Liver (tissue), 9 donors: ENCODE measurements around the gene PKP4. TPM values are rescaled to one million over a fixed set of nuclear protein-coding genes. Genes with fewer than 3 reads are reported as not detected.

Experiments
- DNase-seq: peaks from one replicate; pipeline ENCODE4 v3.0.0-alpha.2; 2017; ENCODE audit warnings: low spot score
- H3K27ac ChIP-seq, 2 donors: one replicate each; pipeline ENCODE4 v1.7.0; 2013; ENCODE audit warnings: inconsistent platforms in 2 of 2, low read length in 2 of 2, control low read depth in 1 of 2, low read depth in 1 of 2, mild to moderate bottlenecking in 1 of 2
- H3K27me3 ChIP-seq, 4 donors: one replicate each; pipeline versions ENCODE4 v1.6.1 to v1.7.0; 2013; ENCODE audit warnings: low read length in 3 of 4, inconsistent platforms in 1 of 4, mild to moderate bottlenecking in 1 of 4, moderate library complexity in 1 of 4; ENCODE audit not compliant: control insufficient read depth in 4 of 4, insufficient read depth in 4 of 4
- H3K36me3 ChIP-seq, 4 donors: one replicate each; pipeline versions ENCODE4 v1.6.1 to v1.7.0; 2013; ENCODE audit warnings: low read length in 3 of 4, mild to moderate bottlenecking in 3 of 4, low read depth in 1 of 4, moderate library complexity in 1 of 4; ENCODE audit not compliant: control insufficient read depth in 4 of 4, insufficient read depth in 3 of 4
- H3K4me1 ChIP-seq, 4 donors: one replicate each; pipeline versions ENCODE4 v1.6.1 to v1.7.0; 2013; ENCODE audit warnings: low read length in 3 of 4, mild to moderate bottlenecking in 3 of 4, moderate library complexity in 1 of 4; ENCODE audit not compliant: control insufficient read depth in 4 of 4, insufficient read depth in 4 of 4
- H3K4me3 ChIP-seq, 3 donors: one replicate each; pipeline versions ENCODE4 v1.6.1 to v1.7.0; 2013; ENCODE audit warnings: low read length in 3 of 3, control low read depth in 1 of 3, low read depth in 1 of 3, mild to moderate bottlenecking in 1 of 3
- H3K9ac ChIP-seq, 2 donors: one replicate each; pipeline ENCODE4 v1.7.0; 2013; ENCODE audit warnings: low read length in 2 of 2, mild to moderate bottlenecking in 2 of 2, moderate library complexity in 2 of 2, control low read depth in 1 of 2, low read depth in 1 of 2
- H3K9me3 ChIP-seq, 4 donors: one replicate each; pipeline versions ENCODE4 v1.6.1 to v1.7.0; 2013; ENCODE audit warnings: low read length in 3 of 4; ENCODE audit not compliant: control insufficient read depth in 4 of 4
- ATF3 ChIP-seq: IDR thresholded peaks from 2 replicates; pipeline ENCODE4 v1.6.1; 2016; ENCODE audit warnings: antibody characterized with exemption
- CTCF ChIP-seq: fragments of 150-350 bp; IDR thresholded peaks from 2 replicates; pipeline ENCODE4 v1.5.1; 2017; ENCODE audit warnings: improper control_type of control experiment, low read depth, low read length; ENCODE audit not compliant: missing input control
- EGR1 ChIP-seq, 2 donors: IDR thresholded peaks; 2 replicates each; pipeline ENCODE4 v1.6.1; 2016 to 2018; ENCODE audit warnings: antibody characterized with exemption in 2 of 2, low read depth in 2 of 2
- FOXA1 ChIP-seq: IDR thresholded peaks from 2 replicates; pipeline ENCODE4 v1.6.1; 2016; ENCODE audit warnings: antibody characterized with exemption
- FOXA2 ChIP-seq: IDR thresholded peaks from 2 replicates; pipeline ENCODE4 v1.6.1; 2016; ENCODE audit warnings: antibody characterized with exemption
- HNF4A ChIP-seq, 2 donors: conservative IDR thresholded peaks; 2 replicates each; pipeline ENCODE4 v1.6.1; 2016; ENCODE audit warnings: antibody characterized with exemption in 2 of 2, mild to moderate bottlenecking in 2 of 2
- HNF4G ChIP-seq: IDR thresholded peaks from 2 replicates; pipeline ENCODE4 v1.6.1; 2016; ENCODE audit warnings: antibody characterized with exemption
- JUND ChIP-seq, 2 donors: IDR thresholded peaks; 2 replicates each; pipeline ENCODE4 v1.6.1; 2016; ENCODE audit warnings: antibody characterized with exemption in 2 of 2
- MAX ChIP-seq: IDR thresholded peaks from 2 replicates; pipeline ENCODE4 v1.6.1; 2016; ENCODE audit warnings: antibody characterized with exemption
- NR2F2 ChIP-seq: IDR thresholded peaks from 2 replicates; pipeline ENCODE4 v1.6.1; 2016; ENCODE audit warnings: antibody characterized with exemption
- RAD21 ChIP-seq, 2 donors: IDR thresholded peaks; 2 replicates each; pipeline ENCODE4 v1.6.1; 2016; ENCODE audit warnings: antibody characterized with exemption in 2 of 2, mild to moderate bottlenecking in 2 of 2
- REST ChIP-seq: IDR thresholded peaks from 2 replicates; pipeline ENCODE4 v1.6.1; 2016; ENCODE audit warnings: antibody characterized with exemption, mild to moderate bottlenecking
- RXRA ChIP-seq, 2 donors: IDR thresholded peaks; 2 replicates each; pipeline ENCODE4 v1.6.1; 2017 to 2018; ENCODE audit warnings: antibody characterized with exemption in 2 of 2, mild to moderate bottlenecking in 1 of 2
- SP1 ChIP-seq: IDR thresholded peaks from 2 replicates; pipeline ENCODE4 v1.6.1; 2018; ENCODE audit warnings: antibody characterized with exemption, mild to moderate bottlenecking
- TAF1 ChIP-seq: conservative IDR thresholded peaks from 2 replicates; pipeline ENCODE4 v1.6.1; 2016; ENCODE audit warnings: antibody characterized with exemption, mild to moderate bottlenecking
- YY1 ChIP-seq: IDR thresholded peaks from 2 replicates; pipeline ENCODE4 v1.6.1; 2016; ENCODE audit warnings: antibody characterized with exemption, mild to moderate bottlenecking
- ZBTB33 ChIP-seq: IDR thresholded peaks from 2 replicates; pipeline ENCODE4 v1.6.1; 2016; ENCODE audit warnings: antibody characterized with exemption
- whole genome bisulfite sequencing: extraction: QIAGEN DNeasy Blood & Tissue Kit; methylation state at CpG from one replicate; pipeline ENCODE4 v1.1.7; 2013; 5-methylcytosine and 5-hydroxymethylcytosine counted together
- polyA plus RNA-seq, 2 donors: library from polyadenylated mRNA; stranded (reverse) in 1 of 2; unstranded in 1 of 2; fragments of 200-250 nt in 1 of 2; fragments of >200 nt in 1 of 2; fragmentation: Nextera tagmentation in 1 of 2; extraction: Ambion mirVana in 1 of 2; gene quantifications; one replicate each; pipeline versions ENCODE4 v1.2.1 to v1.2.3, GENCODE V29; 2013 to 2015
- total RNA-seq, 2 donors: library from RNA; depleted of rRNA; stranded (reverse); fragments of >200 nt; gene quantifications; one replicate each; pipeline ENCODE4 v1.2.3, GENCODE V29; 2014
- donor health status: healthy.
- donor health status: healthy.
- donor health status: healthy.
- donor health status: healthy.
- donor health status: healthy.

PKP4 gene
- total and polyA plus RNA-seq, 4 donors: 7.7 to 33.8 (median 19.0) TPM

- no peak overlapping the region for H3K27ac ChIP-seq
- WGBS: 95% methylated on average over 5 of the region's 5 CpGs
- H3K9ac ChIP-seq: no peak overlapping the region
- DNase-seq: no peak
- no peaks in the 10 kb centered on the region for H3K36me3 ChIP-seq
- H3K4me3 ChIP-seq: no peak overlapping the region
- TF ChIP-seq NR2F2 (no peak), RAD21 (IDR thresholded peaks at IDR 0.05) (no peak), SP1 (no peak)
- H3K4me1 ChIP-seq: peaks cover 0 to 13% (median 8%) of the 10 kb centered on the region in 4 donors
- H3K27me3 ChIP-seq: no peaks in the 10 kb centered on the region
- H3K9me3 ChIP-seq: no peaks in the 10 kb centered on the region
Measured at GRCh38 chr2:158495175-158495574, 38.4 kb downstream of the PKP4 start.

- Histone ChIP-seq H3K4me3 (no peak overlapping the region), H3K36me3 (no peaks in the 10 kb centered on the region), H3K9ac (no peak overlapping the region), H3K27ac (no peak overlapping the region), H3K9me3 (no peaks in the 10 kb centered on the region), H3K27me3 (no peaks in the 10 kb centered on the region), H3K4me1 (peaks cover 0 to 14% (median 13%) of the 10 kb centered on the region in 4 donors)
- TF ChIP-seq RXRA (IDR thresholded peaks at IDR 0.05): no peak
- TF ChIP-seq TAF1: no peak
- no peak for TF ChIP-seq HNF4G
- TF ChIP-seq ATF3: no peak
- no peak for TF ChIP-seq RAD21 (IDR thresholded peaks at IDR 0.05)
- TF ChIP-seq ZBTB33: no peak
- no peak for TF ChIP-seq EGR1 (IDR thresholded peaks at IDR 0.05; ENCODE audit: low read depth in 2 of 2)
- TF ChIP-seq REST: no peak
- no peak for TF ChIP-seq SP1
- TF ChIP-seq YY1: no peak
- no peak for TF ChIP-seq HNF4A (conservative IDR thresholded peaks at IDR 0.05)
- no peak for TF ChIP-seq MAX
- no peak for TF ChIP-seq FOXA2
- no peak for TF ChIP-seq CTCF
- TF ChIP-seq JUND (IDR thresholded peaks at IDR 0.05): no peak
- no peak for TF ChIP-seq FOXA1
- no peak for TF ChIP-seq NR2F2
- no peak for DNase-seq
- 80% methylated on average over 3 of the region's 3 CpGs for WGBS
Measured at GRCh38 chr2:158496986-158497385, 40.2 kb downstream of the PKP4 start.
